HepG2 (cell line): ENCODE results near the gene YPEL3. TPM values are rescaled to one million over a fixed set of nuclear protein-coding genes. Genes with fewer than 3 reads are reported as not detected.

Experiments used
- AGO1 ChIP-seq: fragments of 200-400 bp; formaldehyde crosslinking; IDR thresholded peaks from 2 replicates; pipeline ENCODE4 v1.6.1; 2017; ENCODE audit warnings: mild to moderate bottlenecking, low read depth, low read length, moderate library complexity; ENCODE audit not compliant: poor library complexity, severe bottlenecking
- FLYWCH1 ChIP-seq: sonication (generic); formaldehyde crosslinking; IDR thresholded peaks from 2 replicates; pipeline ENCODE4 v1.8.1; 2023; ENCODE audit warnings: mild to moderate bottlenecking, missing genetic modification reagents
- HNF4G ChIP-seq, 2 experiments: sonication (generic) in 1 of 2; formaldehyde crosslinking in 1 of 2; IDR thresholded peaks; 2 replicates each; pipeline versions ENCODE4 v1.4.0 to v1.6.1; 2011 to 2020; ENCODE audit warnings: borderline replicate concordance in 2 of 2, low read depth in 2 of 2, mild to moderate bottlenecking in 2 of 2, low read length in 1 of 2, missing genetic modification reagents in 1 of 2, moderate library complexity in 1 of 2
- PHF5A ChIP-seq: IDR thresholded peaks from one replicate; pipeline ENCODE4 v1.6.1; 2018; ENCODE audit warnings: low read depth, missing genetic modification reagents; ENCODE audit not compliant: unreplicated experiment
- RFXAP ChIP-seq: sonication (generic); formaldehyde crosslinking; IDR thresholded peaks from 2 replicates; pipeline ENCODE4 v1.4.0; 2020; ENCODE audit warnings: missing genetic modification reagents, borderline replicate concordance
- ZC3H4 ChIP-seq: sonication (generic); formaldehyde crosslinking; IDR thresholded peaks from 2 replicates; pipeline ENCODE4 v1.4.0; 2020; ENCODE audit warnings: missing genetic modification reagents, borderline replicate concordance
- ZNF205 ChIP-seq: IDR thresholded peaks from 2 replicates; pipeline ENCODE4 v1.6.1; 2018; ENCODE audit warnings: missing biosample characterization, missing genetic modification reagents
- ZNF230 ChIP-seq: sonication (generic); formaldehyde crosslinking; IDR thresholded peaks from 2 replicates; pipeline ENCODE4 v1.4.0; 2020; ENCODE audit warnings: mild to moderate bottlenecking, missing genetic modification reagents
- ZNF260 ChIP-seq: sonication (generic); formaldehyde crosslinking; IDR thresholded peaks from 2 replicates; pipeline ENCODE4 v1.4.0; 2020; ENCODE audit warnings: missing genetic modification reagents, low read depth, mild to moderate bottlenecking, borderline replicate concordance
- ZNF3 ChIP-seq: IDR thresholded peaks from 2 replicates; pipeline ENCODE4 v1.7.0; 2017; ENCODE audit warnings: inconsistent platforms
- ZNF343 ChIP-seq: sonication (generic); formaldehyde crosslinking; IDR thresholded peaks from 2 replicates; pipeline ENCODE4 v1.4.0; 2020; ENCODE audit warnings: mild to moderate bottlenecking, missing genetic modification reagents
- ZNF44 ChIP-seq: sonication (generic); formaldehyde crosslinking; IDR thresholded peaks from 2 replicates; pipeline ENCODE4 v1.5.1; 2020; ENCODE audit warnings: mild to moderate bottlenecking, missing genetic modification reagents
- ZNF570 ChIP-seq: sonication (generic); formaldehyde crosslinking; IDR thresholded peaks from 2 replicates; pipeline ENCODE4 v1.4.0; 2020; ENCODE audit warnings: mild to moderate bottlenecking, missing genetic modification reagents, borderline replicate concordance
- ZNF644 ChIP-seq: IDR thresholded peaks from 2 replicates; pipeline ENCODE4 v1.6.1; 2016; ENCODE audit warnings: low read depth
- polyA plus RNA-seq, 8 experiments: library from polyadenylated mRNA; depleted of rRNA in 3 of 8; stranded (reverse) in 7 of 8; unstranded in 1 of 8; fragments of >200 nt; fragmentation: Illumina TruSeq in 4 of 8; extraction: Trizol in 4 of 8; gene quantifications; 2 replicates each; pipeline versions ENCODE4 v1.2.1 to v1.2.3, GENCODE V29; 2011 to 2016; ENCODE audit warnings: low read depth in 4 of 8, missing spikeins in 1 of 8, mixed read lengths in 1 of 8; ENCODE audit not compliant: insufficient read depth in 1 of 8
- total RNA-seq, 5 experiments: library from RNA; depleted of rRNA; stranded (reverse); fragments of >200 nt; fragmentation: Illumina TruSeq; extraction: Trizol; gene quantifications; 2 replicates each; pipeline ENCODE4 v1.2.3, GENCODE V29; 2016; ENCODE audit warnings: low read depth in 1 of 5
- TF ChIP-seq, protein P1 (sequence below): IDR thresholded peaks from 2 replicates; pipeline ENCODE4 v1.6.1; 2016; ENCODE audit warnings: missing compliant biosample characterization, missing genetic modification reagents, borderline replicate concordance
- TF ChIP-seq, protein P2 (sequence below): sonication (generic); formaldehyde crosslinking; IDR thresholded peaks from 2 replicates; pipeline ENCODE4 v1.5.0; 2020; ENCODE audit warnings: mild to moderate bottlenecking, missing genetic modification reagents
- TF ChIP-seq, protein P3 (sequence below): sonication (generic); formaldehyde crosslinking; IDR thresholded peaks from 2 replicates; pipeline ENCODE4 v1.5.0; 2020; ENCODE audit warnings: mild to moderate bottlenecking, missing genetic modification reagents
- TF ChIP-seq, protein P4 (sequence below): sonication (generic); formaldehyde crosslinking; IDR thresholded peaks from 2 replicates; pipeline ENCODE4 v1.8.1; 2023; ENCODE audit warnings: mild to moderate bottlenecking, moderate library complexity, missing genetic modification reagents
- TF ChIP-seq, protein P5 (sequence below): sonication (generic); formaldehyde crosslinking; IDR thresholded peaks from 2 replicates; pipeline ENCODE4 v1.8.0; 2022; ENCODE audit warnings: mild to moderate bottlenecking, missing genetic modification reagents, borderline replicate concordance

Gene YPEL3
- total and polyA plus RNA-seq, 2 of the 13 experiments (the other 11 are each of a cell fraction or from before 2014, with no cell fraction given) = 5.4 to 47.0 TPM

DNA sequence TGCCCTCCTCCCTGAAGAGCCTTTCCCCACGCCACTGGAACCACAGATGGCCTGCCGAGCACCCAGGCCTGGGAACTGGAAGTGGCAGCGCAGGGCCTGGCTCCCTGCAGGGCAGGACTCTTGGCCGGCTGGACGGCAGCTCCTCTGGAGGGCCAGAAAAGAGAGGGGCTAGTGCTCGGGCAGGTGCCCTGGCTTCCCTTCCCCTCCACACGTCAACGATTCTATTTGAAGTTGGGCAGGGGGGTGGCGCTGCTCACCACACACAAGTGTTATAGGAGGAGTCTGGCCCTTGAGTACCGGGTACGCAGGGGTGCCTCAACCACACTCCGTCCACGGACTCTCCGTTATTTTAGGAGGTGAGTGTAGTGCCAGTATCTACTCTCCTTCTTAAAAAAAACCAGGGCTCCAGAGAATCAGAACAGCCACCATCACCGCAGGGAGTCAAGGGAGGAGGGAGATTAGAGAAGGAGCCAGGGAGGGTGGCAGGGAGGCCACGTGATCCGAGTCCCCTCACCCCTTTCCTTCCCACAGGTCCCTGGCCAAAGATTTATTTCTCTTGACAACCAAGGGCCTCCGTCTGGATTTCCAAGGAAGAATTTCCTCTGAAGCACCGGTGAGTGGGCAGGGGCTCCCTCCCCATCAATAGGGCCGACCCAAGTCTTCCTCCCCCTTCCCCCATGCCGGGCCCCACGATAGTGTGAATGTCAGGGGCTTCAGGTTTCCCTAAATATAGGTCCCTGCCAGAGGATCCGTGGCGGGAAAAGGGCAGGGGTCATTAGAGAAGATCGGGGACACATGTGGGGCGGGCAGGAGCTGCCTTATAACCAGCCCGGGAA lies 31.9 kb downstream of the YPEL3 start (continued):
- TF ChIP-seq, protein P1, sequence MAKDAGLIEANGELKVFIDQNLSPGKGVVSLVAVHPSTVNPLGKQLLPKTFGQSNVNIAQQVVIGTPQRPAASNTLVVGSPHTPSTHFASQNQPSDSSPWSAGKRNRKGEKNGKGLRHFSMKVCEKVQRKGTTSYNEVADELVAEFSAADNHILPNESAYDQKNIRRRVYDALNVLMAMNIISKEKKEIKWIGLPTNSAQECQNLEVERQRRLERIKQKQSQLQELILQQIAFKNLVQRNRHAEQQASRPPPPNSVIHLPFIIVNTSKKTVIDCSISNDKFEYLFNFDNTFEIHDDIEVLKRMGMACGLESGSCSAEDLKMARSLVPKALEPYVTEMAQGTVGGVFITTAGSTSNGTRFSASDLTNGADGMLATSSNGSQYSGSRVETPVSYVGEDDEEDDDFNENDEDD (CRISPR knock-in tag) = peak; percentile 9; the same call in 1 of the 2 replicates
- 0 out of 2 replicates have a peak, but pooled peaks have one; percentile 47 for TF ChIP-seq RFXAP (CRISPR knock-in tag)
- TF ChIP-seq ZNF644 (CRISPR knock-in tag) = no peak
- TF ChIP-seq AGO1 = peak; percentile 91
- TF ChIP-seq, protein P2, sequence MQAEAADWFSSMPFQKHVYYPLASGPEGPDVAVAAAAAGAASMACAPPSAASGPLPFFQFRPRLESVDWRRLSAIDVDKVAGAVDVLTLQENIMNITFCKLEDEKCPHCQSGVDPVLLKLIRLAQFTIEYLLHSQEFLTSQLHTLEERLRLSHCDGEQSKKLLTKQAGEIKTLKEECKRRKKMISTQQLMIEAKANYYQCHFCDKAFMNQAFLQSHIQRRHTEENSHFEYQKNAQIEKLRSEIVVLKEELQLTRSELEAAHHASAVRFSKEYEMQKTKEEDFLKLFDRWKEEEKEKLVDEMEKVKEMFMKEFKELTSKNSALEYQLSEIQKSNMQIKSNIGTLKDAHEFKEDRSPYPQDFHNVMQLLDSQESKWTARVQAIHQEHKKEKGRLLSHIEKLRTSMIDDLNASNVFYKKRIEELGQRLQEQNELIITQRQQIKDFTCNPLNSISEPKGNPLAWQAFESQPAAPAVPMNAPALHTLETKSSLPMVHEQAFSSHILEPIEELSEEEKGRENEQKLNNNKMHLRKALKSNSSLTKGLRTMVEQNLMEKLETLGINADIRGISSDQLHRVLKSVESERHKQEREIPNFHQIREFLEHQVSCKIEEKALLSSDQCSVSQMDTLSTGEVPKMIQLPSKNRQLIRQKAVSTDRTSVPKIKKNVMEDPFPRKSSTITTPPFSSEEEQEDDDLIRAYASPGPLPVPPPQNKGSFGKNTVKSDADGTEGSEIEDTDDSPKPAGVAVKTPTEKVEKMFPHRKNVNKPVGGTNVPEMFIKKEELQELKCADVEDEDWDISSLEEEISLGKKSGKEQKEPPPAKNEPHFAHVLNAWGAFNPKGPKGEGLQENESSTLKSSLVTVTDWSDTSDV = no peak
- no peak for TF ChIP-seq ZNF44 (CRISPR knock-in tag)
- no peak for TF ChIP-seq ZNF260 (CRISPR knock-in tag)
- TF ChIP-seq ZNF230 (CRISPR knock-in tag) = 0 out of 2 replicates have a peak, but pooled peaks have one; percentile 55
- TF ChIP-seq PHF5A (CRISPR knock-in tag) = no peak
- peak; percentile 55; the same call in 1 of the 2 replicates for TF ChIP-seq ZC3H4 (CRISPR knock-in tag)
- no peak for TF ChIP-seq FLYWCH1 (CRISPR knock-in tag)
- no peak for TF ChIP-seq HNF4G (IDR thresholded peaks at IDR 0.05; ENCODE audit: borderline replicate concordance, low read depth, low read length)
- no peak for TF ChIP-seq HNF4G (CRISPR knock-in tag; IDR thresholded peaks at IDR 0.05; ENCODE audit: borderline replicate concordance, low read depth)
- TF ChIP-seq, protein P3, sequence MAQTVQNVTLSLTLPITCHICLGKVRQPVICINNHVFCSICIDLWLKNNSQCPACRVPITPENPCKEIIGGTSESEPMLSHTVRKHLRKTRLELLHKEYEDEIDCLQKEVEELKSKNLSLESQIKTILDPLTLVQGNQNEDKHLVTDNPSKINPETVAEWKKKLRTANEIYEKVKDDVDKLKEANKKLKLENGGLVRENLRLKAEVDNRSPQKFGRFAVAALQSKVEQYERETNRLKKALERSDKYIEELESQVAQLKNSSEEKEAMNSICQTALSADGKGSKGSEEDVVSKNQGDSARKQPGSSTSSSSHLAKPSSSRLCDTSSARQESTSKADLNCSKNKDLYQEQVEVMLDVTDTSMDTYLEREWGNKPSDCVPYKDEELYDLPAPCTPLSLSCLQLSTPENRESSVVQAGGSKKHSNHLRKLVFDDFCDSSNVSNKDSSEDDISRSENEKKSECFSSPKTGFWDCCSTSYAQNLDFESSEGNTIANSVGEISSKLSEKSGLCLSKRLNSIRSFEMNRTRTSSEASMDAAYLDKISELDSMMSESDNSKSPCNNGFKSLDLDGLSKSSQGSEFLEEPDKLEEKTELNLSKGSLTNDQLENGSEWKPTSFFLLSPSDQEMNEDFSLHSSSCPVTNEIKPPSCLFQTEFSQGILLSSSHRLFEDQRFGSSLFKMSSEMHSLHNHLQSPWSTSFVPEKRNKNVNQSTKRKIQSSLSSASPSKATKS (CRISPR knock-in tag) = no peak; the same call in 1 of the 2 replicates
- TF ChIP-seq ZNF205 (CRISPR knock-in tag) = no peak; the same call in 1 of the 2 replicates
- TF ChIP-seq, protein P4, sequence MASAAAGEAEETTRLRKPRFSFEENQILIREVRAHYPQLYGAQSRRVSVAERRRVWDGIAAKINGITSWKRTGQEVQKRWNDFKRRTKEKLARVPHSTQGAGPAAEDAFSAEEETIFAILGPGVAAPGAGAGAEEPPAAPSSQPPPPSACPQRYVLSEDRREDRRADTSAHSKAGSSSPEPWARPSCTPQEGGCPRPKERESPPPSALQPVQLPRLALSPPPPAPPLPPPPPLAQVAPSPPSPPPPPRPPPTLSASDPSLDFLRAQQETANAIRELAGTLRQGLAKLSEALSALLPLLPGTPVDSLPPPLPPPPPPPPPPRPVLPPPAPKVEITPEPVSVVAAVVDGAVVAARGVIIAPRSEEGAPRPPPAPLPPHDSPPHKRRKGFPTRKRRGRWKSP (CRISPR knock-in tag) = peak; percentile 44; the same call in 1 of the 2 replicates
- TF ChIP-seq ZNF570 (CRISPR knock-in tag) = 0 out of 2 replicates have a peak, but pooled peaks have one; percentile 38
- no peak for TF ChIP-seq ZNF3
- TF ChIP-seq, protein P5, sequence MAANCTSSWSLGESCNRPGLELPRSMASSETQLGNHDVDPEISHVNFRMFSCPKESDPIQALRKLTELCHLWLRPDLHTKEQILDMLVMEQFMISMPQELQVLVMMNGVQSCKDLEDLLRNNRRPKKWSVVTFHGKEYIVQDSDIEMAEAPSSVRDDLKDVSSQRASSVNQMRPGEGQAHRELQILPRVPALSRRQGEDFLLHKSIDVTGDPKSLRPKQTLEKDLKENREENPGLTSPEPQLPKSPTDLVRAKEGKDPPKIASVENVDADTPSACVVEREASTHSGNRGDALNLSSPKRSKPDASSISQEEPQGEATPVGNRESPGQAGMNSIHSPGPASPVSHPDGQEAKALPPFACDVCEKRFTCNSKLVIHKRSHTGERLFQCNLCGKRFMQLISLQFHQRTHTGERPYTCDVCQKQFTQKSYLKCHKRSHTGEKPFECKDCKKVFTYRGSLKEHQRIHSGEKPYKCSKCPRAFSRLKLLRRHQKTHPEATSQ = 0 out of 2 replicates have a peak, but pooled peaks have one; percentile 49
- 0 out of 2 replicates have a peak, but pooled peaks have one; percentile 10 for TF ChIP-seq ZNF343 (CRISPR knock-in tag)
